HG03135 (cell line): Measurements from ENCODE around the gene C4BPB.
"Not testable (repeated sequence)": the region's sequence is repeated elsewhere in the genome, so short reads cannot be mapped to it uniquely, and the experiment has no call there.

Source experiments
- ATAC-seq: cut with Tn5 transposase; IDR thresholded peaks from one replicate; pipeline ENCODE4 v1.9.1; 2021; ENCODE audit warnings: mild to moderate bottlenecking, moderate library complexity; ENCODE audit not compliant: unreplicated experiment

C4BPB gene, protein sequence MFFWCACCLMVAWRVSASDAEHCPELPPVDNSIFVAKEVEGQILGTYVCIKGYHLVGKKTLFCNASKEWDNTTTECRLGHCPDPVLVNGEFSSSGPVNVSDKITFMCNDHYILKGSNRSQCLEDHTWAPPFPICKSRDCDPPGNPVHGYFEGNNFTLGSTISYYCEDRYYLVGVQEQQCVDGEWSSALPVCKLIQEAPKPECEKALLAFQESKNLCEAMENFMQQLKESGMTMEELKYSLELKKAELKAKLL

GRCh38 chr1:207088701-207089626, at the start of gene C4BPB:
C4BPB (plus strand) TSS chr1:207088860; CDS start chr1:207089532, 672 bp downstream.
- ATAC-seq = no peak

- no peak for ATAC-seq
These were observed 49.1 kb upstream of the C4BPB start for GRCh38 chr1:207039380-207040180.

DNA sequence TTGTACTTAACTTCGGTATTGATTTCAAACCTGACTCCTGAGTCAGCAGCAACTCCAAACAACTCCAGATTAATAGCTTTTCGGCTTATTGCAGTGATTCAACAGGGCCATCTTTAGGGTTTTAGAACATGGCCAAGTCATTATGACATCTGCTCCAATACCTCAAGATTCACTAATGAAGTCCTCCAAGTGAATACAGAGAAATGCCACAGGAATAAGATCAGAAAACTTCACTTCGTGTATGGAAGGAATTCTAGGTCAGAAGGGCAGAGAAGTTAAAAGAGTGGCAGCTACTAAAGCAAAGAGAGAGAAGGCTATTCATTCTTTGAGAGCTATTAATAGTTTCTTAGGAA, 48.5 kb upstream of the C4BPB start:
- ATAC-seq = no peak

DNA sequence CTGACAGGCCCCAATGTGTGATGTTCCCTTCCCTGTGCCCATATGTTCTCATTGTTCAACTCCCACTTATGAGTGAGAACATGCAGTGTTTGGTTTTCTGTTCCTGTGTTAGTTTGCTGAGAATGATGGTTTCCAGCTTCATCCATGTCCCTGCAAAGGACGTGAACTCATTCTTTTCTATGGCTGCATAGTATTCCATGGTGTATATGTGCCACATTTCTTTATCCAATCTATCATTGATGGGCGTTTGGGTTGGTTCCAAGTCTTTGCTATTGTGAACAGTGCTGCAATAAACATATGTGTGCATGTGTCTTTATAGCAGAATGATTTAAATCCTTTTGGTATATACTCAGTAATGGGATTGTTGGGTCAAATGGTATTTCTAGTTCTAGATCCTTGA, 47.3 kb upstream of the C4BPB start:
- ATAC-seq = not testable (repeated sequence)

DNA sequence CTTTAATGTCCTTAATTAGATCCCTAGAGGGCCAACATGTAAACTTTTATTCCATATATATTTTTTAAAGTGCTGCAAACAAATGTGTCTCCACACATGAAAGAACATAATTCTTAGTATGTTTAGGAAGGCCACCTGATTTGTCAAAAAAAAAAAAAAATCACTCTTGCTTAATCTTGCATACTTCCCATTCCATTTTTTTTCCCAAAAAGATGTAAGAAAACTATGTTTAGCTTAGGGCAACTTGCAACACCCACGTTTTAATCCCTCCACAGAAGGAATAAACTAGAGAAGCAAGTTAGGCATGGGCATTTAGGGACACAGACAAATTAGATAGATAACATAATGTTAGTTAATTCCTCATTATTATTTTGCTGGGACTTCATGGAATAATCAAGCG, 43.2 kb upstream of the C4BPB start:
- no peak for ATAC-seq

DNA sequence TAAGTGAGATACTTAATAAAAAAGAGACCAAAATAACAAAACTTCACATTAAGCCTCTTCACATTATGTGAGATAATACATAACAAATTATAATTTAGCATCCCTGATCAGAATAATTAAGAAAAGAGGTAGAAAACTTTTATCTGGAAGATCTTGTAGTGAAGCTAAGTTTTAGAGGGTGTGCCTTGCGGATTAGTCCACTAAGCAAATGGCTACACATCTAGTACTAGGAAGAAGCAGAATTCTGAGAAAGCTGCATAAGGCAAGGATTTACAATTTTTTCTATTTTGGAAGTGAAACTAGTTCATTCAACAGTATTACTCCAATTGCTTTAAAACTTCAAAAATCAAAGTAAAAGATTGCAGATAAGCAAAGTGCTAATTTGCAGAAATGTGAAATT, 41.2 kb upstream of the C4BPB start:
- ATAC-seq = no peak

- no peak for ATAC-seq
These were observed 40.6 kb upstream of the C4BPB start for GRCh38 chr1:207048041-207048440.

DNA sequence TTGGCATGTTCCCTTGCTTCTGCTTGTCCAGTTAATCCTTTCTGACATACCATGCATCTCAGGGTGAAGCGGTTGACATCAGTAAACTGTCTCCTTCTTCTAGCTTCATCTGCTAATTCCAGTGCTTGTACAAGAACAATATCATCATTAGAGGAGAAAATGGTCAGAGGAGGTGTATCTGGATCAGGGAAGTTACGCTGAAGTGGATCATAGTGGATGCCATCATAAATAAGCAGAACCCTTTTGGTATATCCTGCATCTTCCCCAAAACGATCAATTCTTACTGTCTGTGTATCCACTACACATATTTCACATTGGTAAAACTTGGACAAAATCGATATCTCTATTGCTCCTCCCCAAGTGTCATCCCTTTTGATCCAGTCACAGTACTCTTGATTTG, 39.6 kb upstream of the C4BPB start:
- ATAC-seq = no peak

GRCh38 chr1:207049514-207049913, 39.1 kb upstream of the C4BPB start:
- ATAC-seq = no peak

DNA sequence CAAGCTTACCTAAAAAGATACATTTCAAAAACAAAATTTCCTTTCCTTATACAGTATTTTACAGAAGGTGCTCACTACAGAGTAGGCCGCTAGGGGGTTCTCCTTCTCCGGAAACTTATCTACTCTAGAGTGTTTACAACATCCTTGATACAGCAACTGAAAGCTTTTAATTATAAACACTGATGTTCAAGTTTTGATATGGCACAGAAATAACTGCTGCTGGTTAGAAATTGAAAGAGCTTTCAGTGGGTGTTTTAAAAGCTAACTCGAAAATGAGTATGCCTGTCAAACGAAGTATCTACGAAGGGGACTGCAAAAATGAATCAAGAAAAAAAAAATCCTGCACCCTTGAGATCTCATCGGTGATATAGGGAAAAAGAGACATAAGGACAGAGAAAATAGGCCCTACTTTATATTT, 38.7 kb upstream of the C4BPB start:
- no peak for ATAC-seq

GRCh38 chr1:207050480-207051190, 38.0 kb upstream of the C4BPB start:
- ATAC-seq = peak; percentile 54

DNA sequence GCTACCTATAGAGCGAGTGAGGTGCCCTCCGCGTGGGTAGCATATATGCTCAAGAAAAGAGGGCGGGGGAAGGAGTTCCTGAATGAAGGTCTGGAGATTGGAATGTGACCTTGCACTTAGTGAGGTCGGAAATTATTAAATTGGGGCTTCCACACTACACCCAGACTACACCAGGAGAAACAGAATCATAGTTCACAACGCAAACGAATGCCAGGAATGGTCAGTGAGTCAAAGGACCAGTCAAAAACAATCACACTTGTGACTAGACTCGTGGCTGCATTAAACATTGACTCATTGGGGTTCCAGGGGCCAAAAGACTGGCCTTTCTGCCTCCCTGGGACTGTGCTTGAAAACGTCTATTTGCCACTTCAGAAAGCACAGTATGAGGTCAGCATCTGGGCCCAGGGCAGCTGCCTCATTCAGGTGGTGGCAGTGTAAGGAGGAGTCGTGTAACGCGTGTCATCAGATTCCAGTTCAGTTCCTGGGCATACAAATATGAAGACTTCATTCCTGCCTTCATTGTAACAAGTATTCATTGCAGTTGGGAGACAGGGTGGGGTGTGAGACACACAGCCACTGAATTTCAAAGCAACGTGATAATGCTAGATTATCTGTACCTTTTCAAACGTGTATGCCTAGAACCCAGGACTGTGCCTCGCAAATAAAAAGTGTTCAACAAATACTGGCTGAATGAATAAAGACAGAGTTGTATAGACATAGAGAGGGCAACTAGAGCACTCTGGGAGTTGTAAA, 37.3 kb upstream of the C4BPB start, which contains the start of gene YOD1:
Gene YOD1 (minus strand): TSS at position 18 of the 753 bp plus-strand sequence. CDS start 178 bp downstream, outside the sequence.
- no peak for ATAC-seq

GRCh38 chr1:207052911-207053769, 35.5 kb upstream of the C4BPB start, which contains the start of gene PFKFB2:
PFKFB2 (plus strand) TSS chr1:207053275; CDS start chr1:207054718, 1,443 bp downstream.
- peak; percentile 82 for ATAC-seq

DNA sequence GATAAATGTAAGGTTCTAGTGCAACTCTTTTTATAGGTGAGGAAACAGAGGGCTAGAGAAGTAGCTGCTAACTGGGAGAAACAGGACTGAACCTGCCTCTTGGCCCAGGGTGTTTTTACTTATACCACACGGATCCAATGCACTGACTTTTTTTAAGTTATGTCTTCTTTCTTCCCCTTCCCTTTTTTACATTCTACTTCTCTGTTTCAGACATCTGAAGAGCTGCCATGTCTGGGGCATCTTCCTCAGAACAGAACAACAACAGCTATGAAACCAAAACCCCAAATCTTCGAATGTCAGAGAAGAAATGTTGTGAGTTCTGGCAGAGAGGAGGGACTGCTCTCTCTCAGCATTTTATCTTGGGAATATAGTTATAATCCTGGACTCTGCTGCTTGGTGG, 34.2 kb upstream of the C4BPB start:
- ATAC-seq = no peak

GRCh38 chr1:207055386-207056001, 33.2 kb upstream of the C4BPB start:
- no peak for ATAC-seq

GRCh38 chr1:207056673-207057072, 32.0 kb upstream of the C4BPB start:
- no peak for ATAC-seq

GRCh38 chr1:207058252-207058651, 30.4 kb upstream of the C4BPB start:
- ATAC-seq = no peak
